GM12892 (cell line): Measurements from ENCODE around the gene SP5.
"Not testable (repeated sequence)": the region's sequence is repeated elsewhere in the genome, so short reads cannot be mapped to it uniquely, and the experiment has no call there.

Source experiments
- DNase-seq: peaks from one replicate; pipeline ENCODE4 v3.0.0; 2011; ENCODE audit not compliant: insufficient read length
- FAIRE-seq: peaks from 2 replicates; lab custom pipeline; 2011; peaks lifted over from hg19 to GRCh38; lab: Jason Lieb, UNC
- POLR2A ChIP-seq: IDR thresholded peaks from 2 replicates; pipeline ENCODE4 v1.6.1; 2011; ENCODE audit warnings: low read depth, low read length, control low read depth
- POLR2AphosphoS5 ChIP-seq: IDR thresholded peaks from 2 replicates; pipeline ENCODE4 v1.6.1; 2011; ENCODE audit warnings: low read depth, low read length, control low read depth
- TAF1 ChIP-seq: IDR thresholded peaks from 2 replicates; pipeline ENCODE4 v1.6.1; 2011; ENCODE audit warnings: low read depth, mild to moderate bottlenecking, control low read depth, low read length, borderline replicate concordance

SP5 gene

DNA sequence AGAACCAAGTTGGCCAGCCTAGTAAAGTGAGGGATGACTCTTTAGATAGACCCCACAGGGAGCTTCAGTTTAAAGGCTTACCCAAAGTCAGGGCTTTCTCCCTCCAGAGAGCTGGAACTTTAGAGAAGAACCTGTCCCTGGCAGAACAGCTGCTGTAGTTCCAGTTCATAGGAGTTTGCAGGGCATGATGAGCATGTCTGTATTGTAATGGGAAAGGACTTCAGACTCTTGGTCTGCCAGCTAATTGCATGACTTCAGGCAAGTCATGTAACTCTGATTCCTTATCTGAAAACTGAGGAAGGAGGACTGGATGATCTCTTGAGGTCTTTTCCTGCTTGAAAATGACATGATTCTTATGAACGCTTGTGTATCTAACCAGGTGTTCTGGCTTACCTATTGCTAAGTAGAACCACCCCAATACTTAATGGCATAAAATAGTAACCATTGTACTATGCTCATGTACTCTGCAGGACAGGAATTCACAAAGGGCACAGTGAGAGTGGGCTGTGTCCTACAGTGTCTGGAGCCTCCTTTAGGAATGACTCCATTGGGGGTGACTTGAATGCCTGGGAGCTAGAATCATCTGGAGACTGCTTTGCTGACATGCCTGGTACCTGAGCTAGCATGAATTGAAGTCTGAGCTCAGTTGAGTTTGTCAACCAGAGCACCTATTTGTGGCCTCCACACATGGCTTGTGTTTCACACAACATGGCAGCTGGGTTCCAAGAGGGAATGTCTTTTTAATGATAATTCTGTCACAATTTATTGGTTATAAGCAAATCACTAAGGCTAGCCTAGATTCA is 18.9 kb downstream of the SP5 start:
- DNase-seq (no peak), FAIRE-seq (no peak)
- TF ChIP-seq POLR2A: no peak

DNA sequence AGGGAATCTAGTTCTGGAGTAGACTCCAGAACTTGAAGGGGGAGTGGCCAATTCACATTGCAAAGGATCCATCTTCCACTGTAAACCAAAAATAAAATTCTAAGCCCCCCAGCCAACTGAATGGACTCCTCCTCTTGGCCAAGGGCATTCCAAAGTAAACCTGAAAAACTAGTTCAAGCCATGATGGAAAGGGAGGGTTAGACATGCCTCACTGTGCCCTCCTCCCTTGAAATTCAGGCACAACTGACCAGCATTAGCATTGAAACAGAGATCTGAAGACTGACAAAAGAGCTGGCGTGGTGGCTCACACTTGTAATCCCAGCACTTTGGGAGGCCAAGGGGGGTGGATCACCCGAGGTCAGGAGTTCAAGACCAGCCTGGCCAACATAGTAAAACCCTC is 19.5 kb downstream of the SP5 start:
- not testable (repeated sequence) for DNase-seq, FAIRE-seq

DNA sequence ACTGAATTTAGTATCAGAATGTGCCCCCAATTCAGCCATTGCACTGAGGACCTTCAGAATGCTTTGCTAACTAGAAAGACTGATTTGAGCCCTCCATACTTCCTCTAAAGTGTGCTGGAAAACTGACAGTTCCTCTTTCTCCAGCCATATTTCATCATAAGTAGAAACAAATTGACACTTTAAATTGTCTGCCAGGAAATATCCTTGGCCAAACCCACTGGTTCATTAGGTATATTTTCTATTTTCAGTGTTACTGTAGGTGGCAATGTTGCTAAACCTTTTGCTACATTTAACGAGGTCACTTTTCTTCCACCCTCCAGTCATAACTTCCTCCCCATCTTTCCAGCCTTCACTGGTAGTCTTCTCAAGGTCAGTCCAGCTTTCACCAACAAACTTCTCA is 21.5 kb downstream of the SP5 start:
- FAIRE-seq (no peak), DNase-seq (no peak)
- TF ChIP-seq POLR2A (no peak), TAF1 (no peak), POLR2AphosphoS5 (no peak)

DNA sequence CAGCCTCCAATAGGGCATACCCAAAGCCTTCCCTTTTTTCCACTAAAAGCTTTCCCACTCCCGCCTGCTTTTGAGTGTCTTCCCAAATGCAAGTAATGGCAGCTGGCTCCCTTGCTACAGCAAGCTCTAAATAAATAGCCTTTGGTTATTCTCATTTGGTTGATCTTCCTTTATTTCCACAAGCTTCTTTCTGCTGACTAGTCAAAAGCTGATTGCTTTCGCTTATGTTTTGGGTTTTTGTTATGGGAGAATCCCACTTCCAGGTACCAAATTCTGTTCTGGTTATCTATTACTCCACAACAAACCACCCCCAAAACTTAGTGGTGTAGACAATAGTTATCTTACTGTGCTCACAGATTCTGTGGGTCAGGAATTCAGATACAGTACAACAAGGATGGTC is 22.3 kb downstream of the SP5 start:
- DNase-seq (no peak), FAIRE-seq (no peak)
- TF ChIP-seq TAF1: no peak
- no peak for TF ChIP-seq POLR2A
- TF ChIP-seq POLR2AphosphoS5: no peak

DNA sequence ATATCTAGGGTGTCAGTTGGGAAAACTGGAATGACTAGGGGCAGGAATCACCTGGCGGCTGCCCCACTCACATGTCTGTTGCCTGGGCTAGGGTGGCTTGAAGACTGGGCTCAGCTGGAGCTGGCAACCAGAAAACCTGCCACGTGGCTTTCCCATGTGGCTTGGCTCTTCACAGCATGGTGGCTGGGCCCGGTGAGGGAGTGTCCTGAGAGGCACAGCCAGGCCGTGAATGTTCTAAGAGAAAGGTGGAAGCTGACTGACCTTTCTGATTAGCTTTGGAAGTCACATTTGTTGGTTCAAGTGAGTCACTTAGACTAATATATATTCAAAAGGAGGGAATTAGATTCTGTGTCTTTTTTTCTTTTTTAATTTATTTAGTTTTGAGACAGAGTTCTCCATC is 22.7 kb downstream of the SP5 start:
- TF ChIP-seq POLR2A: no peak
- TF ChIP-seq POLR2AphosphoS5: no peak
- TF ChIP-seq TAF1: no peak
- FAIRE-seq (no peak), DNase-seq (no peak)

DNA sequence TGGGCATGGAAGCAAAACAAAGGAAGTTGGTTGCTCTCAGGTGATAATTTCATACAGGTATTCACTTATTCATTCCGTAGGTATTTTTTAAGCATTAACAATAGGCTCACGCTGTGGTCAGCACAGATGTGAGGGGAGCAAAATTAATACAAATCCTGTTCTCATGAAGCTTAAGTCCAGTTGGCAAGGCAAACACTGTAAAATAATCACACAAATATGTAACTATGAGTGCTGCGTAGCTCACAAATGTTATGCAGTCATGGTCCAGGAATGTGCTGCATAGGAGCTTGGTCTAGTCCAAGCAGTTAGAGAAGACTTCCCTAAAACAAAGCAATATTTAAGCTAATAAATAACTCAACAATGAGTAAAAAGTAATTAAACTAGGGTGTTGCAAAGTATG is 23.9 kb downstream of the SP5 start:
- TF ChIP-seq TAF1: no peak
- no peak for TF ChIP-seq POLR2A
- TF ChIP-seq POLR2AphosphoS5: no peak
- FAIRE-seq (no peak), DNase-seq (no peak)

DNA sequence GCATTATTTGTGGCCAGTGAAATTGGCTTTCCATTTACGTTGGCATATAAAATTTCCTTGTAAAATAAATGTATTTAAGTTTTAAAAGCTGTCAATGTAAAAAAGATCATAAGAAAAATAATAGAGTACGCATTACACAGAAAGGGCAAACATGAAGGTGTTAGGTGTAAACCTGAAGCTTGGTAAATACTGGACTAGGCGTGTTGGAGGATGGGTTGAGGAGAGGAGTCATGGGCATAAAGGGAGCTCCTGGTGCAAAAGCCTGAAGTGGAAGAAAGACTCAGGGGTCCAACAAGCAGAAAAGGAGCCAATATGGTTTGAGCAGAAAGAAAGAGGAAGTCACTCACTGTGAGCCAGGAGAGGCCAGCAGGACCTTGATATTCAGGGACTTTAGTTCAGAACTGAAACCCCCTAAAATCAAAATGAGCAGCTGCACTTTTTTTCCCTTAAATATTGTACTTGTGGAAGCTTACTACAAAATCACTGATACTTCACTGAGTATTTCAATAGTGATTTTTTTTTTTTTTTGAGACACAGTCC is 24.4 kb downstream of the SP5 start:
- TF ChIP-seq POLR2AphosphoS5 (no peak), POLR2A (no peak), TAF1 (no peak)
- FAIRE-seq (no peak), DNase-seq (no peak)

DNA sequence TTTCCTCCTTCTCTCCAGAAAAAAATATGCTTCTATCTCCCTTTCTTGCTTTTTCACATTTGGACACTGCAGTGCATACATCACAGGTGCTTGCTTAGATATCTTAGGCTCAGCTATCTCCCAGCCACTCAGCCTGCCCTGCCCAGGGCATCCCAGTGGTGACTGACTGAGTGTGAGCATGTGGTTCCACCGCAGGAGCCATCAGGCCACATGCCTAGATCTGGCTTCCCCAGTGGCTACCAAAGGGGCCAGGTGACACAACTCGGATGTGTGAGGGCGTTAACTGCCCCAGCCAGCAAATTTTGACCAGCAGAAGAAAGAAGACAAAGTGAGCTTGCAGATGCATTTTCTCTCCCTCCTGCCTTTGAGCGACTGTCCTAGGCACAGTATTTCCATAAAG is 25.5 kb downstream of the SP5 start:
- DNase-seq: no peak
- TF ChIP-seq POLR2AphosphoS5 (no peak), POLR2A (no peak), TAF1 (no peak)
- FAIRE-seq: no peak

DNA sequence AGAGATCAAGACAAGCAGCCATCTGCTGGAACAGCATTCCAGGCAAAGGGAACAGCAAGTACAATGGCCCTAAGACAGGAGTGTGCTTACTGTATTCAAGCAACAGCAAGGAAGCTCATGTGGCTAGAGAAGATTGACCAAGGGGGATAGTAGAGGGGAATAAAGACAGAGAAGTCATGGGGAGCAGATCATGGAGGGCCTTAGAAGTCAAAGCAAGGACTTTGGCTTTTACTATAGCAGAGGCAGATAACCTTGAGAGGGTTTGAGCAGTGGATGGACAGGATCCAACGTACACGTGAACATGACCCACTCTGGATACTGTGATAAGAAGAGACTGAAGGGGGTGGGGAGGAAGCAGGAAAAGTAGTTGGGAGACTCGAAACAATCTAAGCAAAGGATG is 26.9 kb downstream of the SP5 start:
- no peak for DNase-seq
- FAIRE-seq: no peak
- TF ChIP-seq TAF1 (no peak), POLR2A (no peak), POLR2AphosphoS5 (no peak)

DNA sequence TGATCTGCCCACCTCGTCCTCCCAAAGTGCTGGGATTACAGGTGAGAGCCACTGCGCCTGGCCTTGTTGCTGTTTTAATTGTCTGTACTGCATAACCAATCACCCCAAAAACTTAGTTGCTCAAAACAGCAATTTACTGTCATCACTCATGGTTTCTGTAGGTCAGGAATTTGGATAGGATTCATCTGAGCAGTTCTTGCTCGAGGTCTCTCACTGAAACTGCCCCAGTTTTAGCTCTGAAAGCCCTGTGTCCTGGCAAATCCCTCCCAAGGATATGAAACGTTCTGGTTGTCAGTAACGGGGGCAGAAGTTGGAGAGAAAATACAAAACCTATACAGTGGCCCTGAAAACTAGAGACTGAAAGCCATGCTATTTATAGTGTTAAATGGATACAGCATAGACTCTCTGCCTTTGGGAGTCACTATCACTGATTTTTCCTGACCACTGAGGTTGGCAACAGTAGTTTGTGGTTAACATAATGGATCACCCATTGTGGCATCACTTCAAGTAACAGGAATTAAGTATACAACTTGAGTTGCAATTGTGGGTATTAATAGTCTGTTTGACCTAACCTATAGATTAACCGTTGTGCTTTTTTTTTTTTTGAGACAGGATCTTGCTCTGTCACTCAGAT is 27.9 kb downstream of the SP5 start:
- DNase-seq (no peak), FAIRE-seq (no peak)
- TF ChIP-seq POLR2AphosphoS5 (no peak), TAF1 (no peak)

DNA sequence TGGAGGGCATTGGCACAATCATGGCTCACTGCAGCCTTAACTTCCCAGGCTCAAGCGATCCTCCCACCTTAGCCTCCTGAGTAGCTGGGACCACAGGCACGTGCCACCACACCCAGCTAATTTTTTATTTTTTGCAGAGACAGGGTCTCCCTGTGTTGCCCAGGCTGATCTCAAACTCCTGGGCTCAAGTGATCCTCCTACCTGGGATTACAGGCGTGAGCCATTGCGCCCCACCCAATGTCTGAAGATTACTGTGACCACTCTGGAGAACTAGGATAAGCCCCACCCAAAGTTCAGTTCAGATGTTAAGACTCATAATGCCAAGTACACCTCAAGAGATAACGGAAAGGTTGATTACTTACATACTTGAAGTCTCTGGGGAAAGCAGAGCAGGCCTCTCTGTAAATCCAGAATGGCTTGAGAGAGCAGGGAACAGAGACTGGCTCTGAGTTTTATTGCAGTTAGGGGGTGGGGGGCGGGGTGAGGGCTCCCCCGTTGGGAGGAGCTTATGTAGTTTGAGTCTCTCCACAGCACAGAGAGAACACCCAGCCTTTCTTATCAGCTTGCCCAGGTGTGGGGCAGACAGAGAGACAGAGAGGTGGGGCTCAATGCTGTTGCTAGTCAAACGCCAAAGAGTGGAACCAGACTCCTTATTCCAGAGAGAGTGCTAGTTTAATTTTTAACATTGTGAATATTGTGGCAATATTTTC is 28.5 kb downstream of the SP5 start:
- TF ChIP-seq POLR2AphosphoS5: no peak
- no peak for TF ChIP-seq POLR2A
- no peak for TF ChIP-seq TAF1
- DNase-seq: no peak
- no peak for FAIRE-seq
